ENCODE results near the gene HADHB.

The HADHB gene

DNA sequence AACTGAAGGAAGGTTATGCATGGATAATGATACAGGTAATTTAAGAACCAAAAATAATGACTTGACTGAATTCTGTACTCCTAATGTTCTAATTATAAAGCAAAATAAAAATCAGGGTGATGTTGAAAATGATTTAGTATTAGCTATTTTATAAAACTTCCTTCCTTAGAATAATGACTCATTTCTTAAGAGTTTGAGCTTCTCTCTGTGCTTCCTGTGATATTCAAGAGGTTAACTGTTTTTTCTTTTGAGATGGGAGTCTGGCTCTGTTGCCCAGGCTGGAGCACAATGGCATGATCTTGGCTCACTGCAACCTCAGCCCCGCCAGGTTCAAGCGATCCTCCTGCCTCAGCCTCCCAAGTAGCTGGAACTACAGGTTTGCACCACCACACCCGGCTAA, 15.1 kb upstream of the HADHB start:
- Histone ChIP-seq H4K20me1 (ENCODE audit: insufficient read depth, low read length) (no peaks in the 10 kb centered on the region), H3K4me1 (ENCODE audit: insufficient read depth, low read length, severe bottlenecking) (no peaks in the 10 kb centered on the region), H3K27me3 (ENCODE audit: insufficient read depth, low read length) (no peaks in the 10 kb centered on the region), H3K4me2 (ENCODE audit: low read length) (no peak overlapping the region), H3K36me3 (ENCODE audit: insufficient read depth, low read length) (peaks cover 98% of the 10 kb centered on the region), H3F3A (ENCODE audit: insufficient read depth, low read length) (no peaks in the 10 kb centered on the region), H3K27ac (ENCODE audit: low read depth, low read length, poor library complexity, severe bottlenecking) (no peak overlapping the region), H2AFZ (ENCODE audit: low read length) (no peak overlapping the region), H3K9ac (ENCODE audit: low read length) (no peak overlapping the region), H3K4me3 (ENCODE audit: low read depth, low read length, poor library complexity, severe bottlenecking) (no peak overlapping the region), H3K9me2 (ENCODE audit: low read depth, low read length) (no peaks in the 10 kb centered on the region), H3K79me2 (ENCODE audit: insufficient read depth, low read length) (no peaks in the 10 kb centered on the region), H3K9me3 (ENCODE audit: low read length) (peaks cover 4% of the 10 kb centered on the region)
- TF ChIP-seq CTCF (IDR thresholded peaks at IDR 0.05; ENCODE audit: low read length) (no peak), EZH2 (IDR thresholded peaks at IDR 0.05; ENCODE audit: borderline replicate concordance, low read length) (no peak)

DNA sequence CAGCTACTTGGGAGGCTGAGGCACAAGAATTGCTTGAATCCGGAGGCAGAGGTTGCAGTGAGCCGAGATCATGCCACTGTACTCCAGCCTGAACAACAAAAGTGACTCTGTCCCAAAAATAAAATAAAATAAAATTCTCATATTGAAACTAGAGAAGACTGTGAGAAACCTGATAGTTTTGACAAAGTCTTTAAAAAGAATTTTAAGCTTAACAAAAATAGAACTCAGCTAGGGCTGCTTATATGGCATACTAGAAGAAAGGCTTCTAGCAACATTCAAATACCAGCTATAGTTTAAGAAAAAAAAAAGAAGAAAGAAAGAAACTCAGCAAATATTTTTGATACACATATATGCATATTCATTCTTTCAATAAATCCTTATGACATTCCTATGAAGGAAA, 13.9 kb upstream of the HADHB start:
- H3K27ac ChIP-seq (ENCODE audit: low read depth, low read length, poor library complexity, severe bottlenecking): no peak overlapping the region
- H3F3A ChIP-seq (ENCODE audit: insufficient read depth, low read length): no peaks in the 10 kb centered on the region
- H3K79me2 ChIP-seq (ENCODE audit: insufficient read depth, low read length): no peaks in the 10 kb centered on the region
- no peaks in the 10 kb centered on the region for H4K20me1 ChIP-seq (ENCODE audit: insufficient read depth, low read length)
- H3K4me2 ChIP-seq (ENCODE audit: low read length): no peak overlapping the region
- no peak overlapping the region for H3K9ac ChIP-seq (ENCODE audit: low read length)
- no peak overlapping the region for H2AFZ ChIP-seq (ENCODE audit: low read length)
- H3K36me3 ChIP-seq (ENCODE audit: insufficient read depth, low read length): peaks cover 98% of the 10 kb centered on the region
- no peaks in the 10 kb centered on the region for H3K27me3 ChIP-seq (ENCODE audit: insufficient read depth, low read length)
- H3K9me2 ChIP-seq (ENCODE audit: low read depth, low read length): no peaks in the 10 kb centered on the region
- no peak overlapping the region for H3K4me3 ChIP-seq (ENCODE audit: low read depth, low read length, poor library complexity, severe bottlenecking)
- peaks cover 4% of the 10 kb centered on the region for H3K9me3 ChIP-seq (ENCODE audit: low read length)
- H3K4me1 ChIP-seq (ENCODE audit: insufficient read depth, low read length, severe bottlenecking): no peaks in the 10 kb centered on the region
- TF ChIP-seq CTCF (IDR thresholded peaks at IDR 0.05; ENCODE audit: low read length) (no peak), EZH2 (IDR thresholded peaks at IDR 0.05; ENCODE audit: borderline replicate concordance, low read length) (no peak)

DNA sequence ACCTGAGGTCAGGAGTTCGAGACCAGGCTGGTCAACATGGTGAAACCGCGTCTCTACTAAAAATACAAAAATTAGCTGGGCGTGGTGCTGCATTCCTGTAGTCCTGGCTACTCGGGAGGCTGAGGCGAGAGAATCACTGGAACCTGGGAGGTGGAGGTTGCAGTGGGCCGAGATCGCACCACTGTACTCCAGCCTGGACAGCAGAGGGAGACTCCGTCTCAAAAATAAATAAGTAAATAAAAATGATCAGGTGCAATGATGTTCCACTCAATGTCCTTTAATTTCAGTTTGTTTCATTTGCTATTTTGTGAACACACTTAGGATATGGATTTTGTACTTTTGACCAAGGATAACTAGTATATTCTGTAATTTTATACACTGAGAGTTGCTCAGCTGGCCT, 9.7 kb upstream of the HADHB start:
- Histone ChIP-seq H3K27me3 (ENCODE audit: insufficient read depth, low read length) (no peaks in the 10 kb centered on the region), H4K20me1 (ENCODE audit: insufficient read depth, low read length) (no peaks in the 10 kb centered on the region), H3K79me2 (ENCODE audit: insufficient read depth, low read length) (peaks cover 6% of the 10 kb centered on the region), H3K4me2 (ENCODE audit: low read length) (no peak overlapping the region), H2AFZ (ENCODE audit: low read length) (no peak overlapping the region), H3K4me3 (ENCODE audit: low read depth, low read length, poor library complexity, severe bottlenecking) (no peak overlapping the region), H3K27ac (ENCODE audit: low read depth, low read length, poor library complexity, severe bottlenecking) (no peak overlapping the region), H3F3A (ENCODE audit: insufficient read depth, low read length) (no peaks in the 10 kb centered on the region), H3K4me1 (ENCODE audit: insufficient read depth, low read length, severe bottlenecking) (no peaks in the 10 kb centered on the region), H3K9me2 (ENCODE audit: low read depth, low read length) (no peaks in the 10 kb centered on the region), H3K9me3 (ENCODE audit: low read length) (no peaks in the 10 kb centered on the region), H3K36me3 (ENCODE audit: insufficient read depth, low read length) (peaks cover 82% of the 10 kb centered on the region), H3K9ac (ENCODE audit: low read length) (no peak overlapping the region)
- TF ChIP-seq CTCF (IDR thresholded peaks at IDR 0.05; ENCODE audit: low read length): peak; percentile 6; the same call in 1 of the 2 replicates
- TF ChIP-seq EZH2 (IDR thresholded peaks at IDR 0.05; ENCODE audit: borderline replicate concordance, low read length): no peak

Measured in OCI-LY1 (cell line).